ENCODE data around the gene MB21D2.

GRCh38 chr3:192917404-192918274, at the start of gene MB21D2:
- no peak for TF ChIP-seq TAF1 (IDR thresholded peaks at IDR 0.05; ENCODE audit: borderline replicate concordance, insufficient read depth, low read length)
- no peak for TF ChIP-seq REST (IDR thresholded peaks at IDR 0.05; ENCODE audit: insufficient read depth in 1 of 2, low read depth in 2 of 2, low read length in 2 of 2)
- TF ChIP-seq POLR2AphosphoS5 (IDR thresholded peaks at IDR 0.05; ENCODE audit: low read depth, low read length) = no peak
- TF ChIP-seq SIN3A (IDR thresholded peaks at IDR 0.05; ENCODE audit: borderline replicate concordance, insufficient read depth, low read length) = no peak
